ENCODE data around the gene IRGC.
"Not testable (repeated sequence)": the region's sequence is repeated elsewhere in the genome, so short reads cannot be mapped to it uniquely, and the experiment has no call there.

The IRGC gene

GRCh38 chr19:43751466-43752220 is 35.8 kb downstream of the IRGC start:
- in situ Hi-C loops (cut with MboI; ENCODE audit: low sequenced_read_pairs) = no loop called here

- in situ Hi-C loops (cut with MboI; ENCODE audit: low sequenced_read_pairs) = no loop called here
Measured at GRCh38 chr19:43752287-43752875, 36.5 kb downstream of the IRGC start.

- in situ Hi-C loops (cut with MboI; ENCODE audit: low sequenced_read_pairs) = no loop called here
Measured at GRCh38 chr19:43754253-43754502, 38.3 kb downstream of the IRGC start.

GRCh38 chr19:43754503-43755255 is 38.8 kb downstream of the IRGC start, which contains the start of gene SMG9:
TSS of gene SMG9 (minus strand) at chr19:43754962. CDS start at chr19:43750741, 4,221 bp downstream.
- in situ Hi-C loops (cut with MboI; ENCODE audit: low sequenced_read_pairs) = no loop called here

GRCh38 chr19:43755256-43755801 is 39.5 kb downstream of the IRGC start:
- in situ Hi-C loops (cut with MboI; ENCODE audit: low sequenced_read_pairs) = no loop called here

GRCh38 chr19:43759515-43759914 is 43.6 kb downstream of the IRGC start:
- in situ Hi-C loops (cut with MboI; ENCODE audit: low sequenced_read_pairs) = no loop called here

- in situ Hi-C loops (cut with MboI; ENCODE audit: low sequenced_read_pairs) = no loop called here
Measured at GRCh38 chr19:43760941-43761340, 45.1 kb downstream of the IRGC start.

- in situ Hi-C loops (cut with MboI; ENCODE audit: low sequenced_read_pairs) = no loop called here
Measured at GRCh38 chr19:43762814-43763213, 46.9 kb downstream of the IRGC start.

GRCh38 chr19:43763473-43763939 is 47.6 kb downstream of the IRGC start:
- in situ Hi-C loops (cut with MboI; ENCODE audit: low sequenced_read_pairs) = no loop called here

GRCh38 chr19:43764684-43765083 is 48.8 kb downstream of the IRGC start:
- in situ Hi-C loops (cut with MboI; ENCODE audit: low sequenced_read_pairs) = not testable (repeated sequence)

GRCh38 chr19:43765109-43765876 is 49.4 kb downstream of the IRGC start:
- in situ Hi-C loops (cut with MboI; ENCODE audit: low sequenced_read_pairs) = no loop called here

GRCh38 chr19:43766755-43767043 is 50.8 kb downstream of the IRGC start:
- in situ Hi-C loops (cut with MboI; ENCODE audit: low sequenced_read_pairs) = no loop called here

- in situ Hi-C loops (cut with MboI; ENCODE audit: low sequenced_read_pairs) = no loop called here
Measured at GRCh38 chr19:43767316-43767715, 51.4 kb downstream of the IRGC start.

- in situ Hi-C loops (cut with MboI; ENCODE audit: low sequenced_read_pairs) = no loop called here
Measured at GRCh38 chr19:43767818-43768217, 51.9 kb downstream of the IRGC start.

GRCh38 chr19:43768273-43769050 is 52.6 kb downstream of the IRGC start:
- in situ Hi-C loops (cut with MboI; ENCODE audit: low sequenced_read_pairs) = no loop called here

- in situ Hi-C loops (cut with MboI; ENCODE audit: low sequenced_read_pairs) = no loop called here
Measured at GRCh38 chr19:43769256-43769655, 53.4 kb downstream of the IRGC start.

All from HL-60/S4 treated with phorbol 12-myristate 13-acetate at 8.2 ng/mL for 4 days and 3 days (cell line).